ENCODE results near the gene PBX4. TPM values are rescaled to one million over a fixed set of nuclear protein-coding genes. Genes with fewer than 3 reads are reported as not detected.

The PBX4 gene
- total RNA-seq, 2 donors from 2014 or later, result 28.3 to 56.8 TPM

- Mint-ChIP-seq H3K9me3 (no peaks in the 10 kb centered on the region), H3K27me3 (ENCODE audit: low read depth) (no peaks in the 10 kb centered on the region), H3K27ac (no peak overlapping the region), H3K4me3 (no peak overlapping the region), H3K36me3 (ENCODE audit: insufficient read depth in 2 of 2) (peaks cover 18 to 31% of the 10 kb centered on the region in 2 donors), H3K4me1 (ENCODE audit: low read depth) (peaks cover under 1% of the 10 kb centered on the region)
- ATAC-seq (replicated peaks in 1 of 2) (no peak), DNase-seq (no peak)
These were observed 37.3 kb upstream of the PBX4 start for GRCh38 chr19:19655641-19656343.

- no peak for DNase-seq
- H3K27me3 Mint-ChIP-seq (ENCODE audit: low read depth), result no peaks in the 10 kb centered on the region
- H3K9me3 Mint-ChIP-seq, result no peaks in the 10 kb centered on the region
- H3K4me1 Mint-ChIP-seq (ENCODE audit: low read depth), result no peaks in the 10 kb centered on the region
- H3K27ac Mint-ChIP-seq, result no peak overlapping the region
- ATAC-seq (replicated peaks in 1 of 2), result no peak
- H3K4me3 Mint-ChIP-seq, result no peak overlapping the region
- H3K36me3 Mint-ChIP-seq (ENCODE audit: insufficient read depth in 2 of 2), result peaks cover 18 to 31% of the 10 kb centered on the region in 2 donors
These were observed 36.6 kb upstream of the PBX4 start for GRCh38 chr19:19655051-19655594.

GRCh38 chr19:19654441-19654840 lies 36.0 kb upstream of the PBX4 start:
- Mint-ChIP-seq H3K4me1 (ENCODE audit: low read depth) (no peaks in the 10 kb centered on the region), H3K9me3 (no peaks in the 10 kb centered on the region), H3K36me3 (ENCODE audit: insufficient read depth in 2 of 2) (peaks cover 18 to 31% of the 10 kb centered on the region in 2 donors), H3K27me3 (ENCODE audit: low read depth) (no peaks in the 10 kb centered on the region), H3K27ac (no peak overlapping the region), H3K4me3 (no peak overlapping the region)
- DNase-seq (no peak), ATAC-seq (replicated peaks in 1 of 2) (no peak)

GRCh38 chr19:19653597-19654147 lies 35.2 kb upstream of the PBX4 start:
- H3K27ac Mint-ChIP-seq, result no peak overlapping the region
- H3K36me3 Mint-ChIP-seq (ENCODE audit: insufficient read depth in 2 of 2), result peaks cover 18 to 31% of the 10 kb centered on the region in 2 donors
- no peak for ATAC-seq (replicated peaks in 1 of 2)
- no peak overlapping the region for H3K4me3 Mint-ChIP-seq
- H3K4me1 Mint-ChIP-seq (ENCODE audit: low read depth), result no peaks in the 10 kb centered on the region
- no peaks in the 10 kb centered on the region for H3K9me3 Mint-ChIP-seq
- H3K27me3 Mint-ChIP-seq (ENCODE audit: low read depth), result no peaks in the 10 kb centered on the region
- no peak for DNase-seq

GRCh38 chr19:19652482-19653295 lies 34.2 kb upstream of the PBX4 start:
- H3K4me3 Mint-ChIP-seq, result no peak overlapping the region
- H3K4me1 Mint-ChIP-seq (ENCODE audit: low read depth), result no peaks in the 10 kb centered on the region
- peaks cover 11 to 27% of the 10 kb centered on the region in 2 donors for H3K36me3 Mint-ChIP-seq (ENCODE audit: insufficient read depth in 2 of 2)
- DNase-seq, result no peak
- H3K27me3 Mint-ChIP-seq (ENCODE audit: low read depth), result no peaks in the 10 kb centered on the region
- no peak for ATAC-seq (replicated peaks in 1 of 2)
- no peak overlapping the region for H3K27ac Mint-ChIP-seq
- H3K9me3 Mint-ChIP-seq, result no peaks in the 10 kb centered on the region

GRCh38 chr19:19651076-19651475 lies 32.6 kb upstream of the PBX4 start:
- Mint-ChIP-seq H3K9me3 (no peaks in the 10 kb centered on the region), H3K4me3 (no peak overlapping the region), H3K27ac (no peak overlapping the region), H3K27me3 (ENCODE audit: low read depth) (no peaks in the 10 kb centered on the region), H3K4me1 (ENCODE audit: low read depth) (no peaks in the 10 kb centered on the region), H3K36me3 (ENCODE audit: insufficient read depth in 2 of 2) (peaks cover 10 to 20% of the 10 kb centered on the region in 2 donors)
- ATAC-seq (replicated peaks in 1 of 2) (no peak), DNase-seq (no peak)

GRCh38 chr19:19650331-19650730 lies 31.8 kb upstream of the PBX4 start:
- Mint-ChIP-seq H3K9me3 (no peaks in the 10 kb centered on the region), H3K27ac (peak overlapping the region; percentile 60), H3K4me3 (no peak overlapping the region), H3K27me3 (ENCODE audit: low read depth) (no peaks in the 10 kb centered on the region), H3K4me1 (ENCODE audit: low read depth) (no peaks in the 10 kb centered on the region), H3K36me3 (ENCODE audit: insufficient read depth in 2 of 2) (peaks cover 10 to 20% of the 10 kb centered on the region in 2 donors)
- ATAC-seq (replicated peaks in 1 of 2) (no peak), DNase-seq (no peak)

GRCh38 chr19:19649580-19649995 lies 31.1 kb upstream of the PBX4 start:
- ATAC-seq (replicated peaks in 1 of 2), result no peak
- H3K9me3 Mint-ChIP-seq, result no peaks in the 10 kb centered on the region
- H3K27me3 Mint-ChIP-seq (ENCODE audit: low read depth), result no peaks in the 10 kb centered on the region
- no peak overlapping the region for H3K4me3 Mint-ChIP-seq
- no peak for DNase-seq
- no peak overlapping the region for H3K27ac Mint-ChIP-seq
- H3K4me1 Mint-ChIP-seq (ENCODE audit: low read depth), result peaks cover 1% of the 10 kb centered on the region
- peaks cover 8 to 16% of the 10 kb centered on the region in 2 donors for H3K36me3 Mint-ChIP-seq (ENCODE audit: insufficient read depth in 2 of 2)

- DNase-seq, result no peak
- H3K27me3 Mint-ChIP-seq (ENCODE audit: low read depth), result no peaks in the 10 kb centered on the region
- ATAC-seq (replicated peaks in 1 of 2), result no peak
- no peak overlapping the region for H3K4me3 Mint-ChIP-seq
- H3K36me3 Mint-ChIP-seq (ENCODE audit: insufficient read depth in 2 of 2), result peaks cover 6 to 15% of the 10 kb centered on the region in 2 donors
- no peaks in the 10 kb centered on the region for H3K9me3 Mint-ChIP-seq
- peaks cover 4% of the 10 kb centered on the region for H3K4me1 Mint-ChIP-seq (ENCODE audit: low read depth)
- H3K27ac Mint-ChIP-seq, result no peak overlapping the region
These were observed 30.7 kb upstream of the PBX4 start for GRCh38 chr19:19649155-19649554.

- DNase-seq (no peak), ATAC-seq (replicated peaks in 1 of 2) (no peak)
- Mint-ChIP-seq H3K27ac (no peak overlapping the region), H3K27me3 (ENCODE audit: low read depth) (no peaks in the 10 kb centered on the region), H3K4me1 (ENCODE audit: low read depth) (peaks cover 8% of the 10 kb centered on the region), H3K4me3 (no peak overlapping the region), H3K9me3 (no peaks in the 10 kb centered on the region), H3K36me3 (ENCODE audit: insufficient read depth in 2 of 2) (peaks cover 6 to 12% of the 10 kb centered on the region in 2 donors)
These were observed 28.7 kb upstream of the PBX4 start for GRCh38 chr19:19647037-19647835.

- no peaks in the 10 kb centered on the region for H3K9me3 Mint-ChIP-seq
- no peak overlapping the region for H3K4me3 Mint-ChIP-seq
These were observed 26.9 kb upstream of the PBX4 start for GRCh38 chr19:19645233-19645870.

GRCh38 chr19:19644054-19644388 lies 25.5 kb upstream of the PBX4 start:
- ATAC-seq (replicated peaks in 1 of 2) (no peak), DNase-seq (no peak)
- Mint-ChIP-seq H3K4me3 (peak overlapping the region; percentile 97 to 99), H3K9me3 (no peaks in the 10 kb centered on the region), H3K36me3 (ENCODE audit: insufficient read depth in 2 of 2) (peaks cover 6 to 14% of the 10 kb centered on the region in 2 donors), H3K4me1 (ENCODE audit: low read depth) (peaks cover 14% of the 10 kb centered on the region), H3K27ac (peak overlapping the region; percentile 86), H3K27me3 (ENCODE audit: low read depth) (no peaks in the 10 kb centered on the region)

More at GRCh38 chr19:19645233-19645870, 26.9 kb upstream of the PBX4 start:
- Mint-ChIP-seq H3K27ac (no peak overlapping the region), H3K36me3 (ENCODE audit: insufficient read depth in 2 of 2) (peaks cover 6 to 11% of the 10 kb centered on the region in 2 donors), H3K4me1 (ENCODE audit: low read depth) (peaks cover 14% of the 10 kb centered on the region), H3K27me3 (ENCODE audit: low read depth) (no peaks in the 10 kb centered on the region)
- ATAC-seq (replicated peaks in 1 of 2) (no peak), DNase-seq (no peak)
